SK-N-MC (cell line): ENCODE data around the gene TSEN2.

Experiments
- EZH2 ChIP-seq: fragments of 200-600 bp; sonication (generic); IDR thresholded peaks from one replicate; pipeline ENCODE4 v1.6.1; 2017; ENCODE audit warnings: antibody characterized with exemption
- POLR2AphosphoS5 ChIP-seq: IDR thresholded peaks from 2 replicates; pipeline ENCODE4 v1.6.1; 2012; ENCODE audit warnings: mild to moderate bottlenecking, low read depth, low read length, borderline replicate concordance

DNA sequence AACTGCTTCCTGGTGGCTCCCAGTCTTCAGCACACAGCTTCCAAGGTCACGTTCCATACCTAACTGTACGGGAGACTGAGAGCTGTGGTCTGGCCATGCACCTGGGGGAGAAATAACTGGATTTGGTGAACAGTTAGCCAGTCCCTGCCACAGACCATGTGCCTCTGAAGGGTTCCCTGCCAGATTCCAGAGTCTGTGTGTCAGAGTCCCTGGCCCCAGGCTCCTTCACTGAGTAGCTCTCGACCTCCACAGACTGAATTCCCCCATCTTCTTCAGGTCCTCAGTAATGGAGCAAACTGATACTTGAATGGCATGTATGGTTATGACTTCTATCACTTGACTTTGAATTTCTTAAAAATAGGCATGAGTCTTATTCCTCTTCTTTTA lies 43.5 kb downstream of the TSEN2 start:
- no peak for TF ChIP-seq POLR2AphosphoS5
- no peak for TF ChIP-seq EZH2
